Measurements from ENCODE around the gene CDYL.

- TF ChIP-seq, protein P1, sequence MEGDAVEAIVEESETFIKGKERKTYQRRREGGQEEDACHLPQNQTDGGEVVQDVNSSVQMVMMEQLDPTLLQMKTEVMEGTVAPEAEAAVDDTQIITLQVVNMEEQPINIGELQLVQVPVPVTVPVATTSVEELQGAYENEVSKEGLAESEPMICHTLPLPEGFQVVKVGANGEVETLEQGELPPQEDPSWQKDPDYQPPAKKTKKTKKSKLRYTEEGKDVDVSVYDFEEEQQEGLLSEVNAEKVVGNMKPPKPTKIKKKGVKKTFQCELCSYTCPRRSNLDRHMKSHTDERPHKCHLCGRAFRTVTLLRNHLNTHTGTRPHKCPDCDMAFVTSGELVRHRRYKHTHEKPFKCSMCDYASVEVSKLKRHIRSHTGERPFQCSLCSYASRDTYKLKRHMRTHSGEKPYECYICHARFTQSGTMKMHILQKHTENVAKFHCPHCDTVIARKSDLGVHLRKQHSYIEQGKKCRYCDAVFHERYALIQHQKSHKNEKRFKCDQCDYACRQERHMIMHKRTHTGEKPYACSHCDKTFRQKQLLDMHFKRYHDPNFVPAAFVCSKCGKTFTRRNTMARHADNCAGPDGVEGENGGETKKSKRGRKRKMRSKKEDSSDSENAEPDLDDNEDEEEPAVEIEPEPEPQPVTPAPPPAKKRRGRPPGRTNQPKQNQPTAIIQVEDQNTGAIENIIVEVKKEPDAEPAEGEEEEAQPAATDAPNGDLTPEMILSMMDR (conservative IDR thresholded peaks at IDR 0.05; ENCODE audit: low read depth, low read length), result no peak
- TF ChIP-seq POLR2A (IDR thresholded peaks at IDR 0.05; ENCODE audit: low read depth, low read length), result no peak
- TF ChIP-seq ELK1 (IDR thresholded peaks at IDR 0.05; ENCODE audit: borderline replicate concordance, low read depth, low read length), result no peak
Observed at GRCh38 chr6:4892785-4893485, 116.7 kb downstream of the CDYL start.

Measured in IMR-90 (cell line).